ENCODE results near the gene MAP4K1. TPM values are rescaled to one million over a fixed set of nuclear protein-coding genes. Genes with fewer than 3 reads are reported as not detected.
"Not testable (repeated sequence)": the region's sequence is repeated elsewhere in the genome, so short reads cannot be mapped to it uniquely, and the experiment has no call there.

Gene MAP4K1
- total and polyA plus RNA-seq, 9 donors: 0.95 to 6.1 (median 2.6) TPM

GRCh38 chr19:38555200-38555599 is 62.6 kb downstream of the MAP4K1 start:
- Histone ChIP-seq H3K4me1 (ENCODE audit: insufficient read depth) (no peaks in the 10 kb centered on the region), H3K27me3 (no peaks in the 10 kb centered on the region), H3K36me3 (no peaks in the 10 kb centered on the region), H3K27ac (no peak overlapping the region), H3K9me3 (no peaks in the 10 kb centered on the region), H3K4me3 (no peak overlapping the region)
- intact Hi-C loops (cut with DNase I): no loop called here
- no peak for DNase-seq
- WGBS, 3 donors: 70 to 81% (median 71%) methylated on average over 8 of the region's 8 CpGs
- TF ChIP-seq CTCF (IDR thresholded peaks at IDR 0.05) (no peak), POLR2A (IDR thresholded peaks at IDR 0.05) (no peak), EP300 (IDR thresholded peaks at IDR 0.05) (no peak)

GRCh38 chr19:38554676-38555141 is 63.0 kb downstream of the MAP4K1 start:
- 52 to 60% (median 54%) methylated on average over 3 of the region's 3 CpGs for WGBS, 3 donors
- Histone ChIP-seq H3K36me3 (no peaks in the 10 kb centered on the region), H3K9me3 (no peaks in the 10 kb centered on the region), H3K27ac (no peak overlapping the region), H3K4me1 (ENCODE audit: insufficient read depth) (no peaks in the 10 kb centered on the region), H3K4me3 (no peak overlapping the region), H3K27me3 (no peaks in the 10 kb centered on the region)
- TF ChIP-seq CTCF (IDR thresholded peaks at IDR 0.05) (no peak), POLR2A (IDR thresholded peaks at IDR 0.05) (no peak), EP300 (IDR thresholded peaks at IDR 0.05) (no peak)
- intact Hi-C loops (cut with DNase I): no loop called here
- DNase-seq: no peak

GRCh38 chr19:38553239-38553638 is 64.5 kb downstream of the MAP4K1 start:
- H3K4me3 ChIP-seq; DNase-seq; H3K36me3 ChIP-seq; H3K4me1 ChIP-seq (ENCODE audit: insufficient read depth); H3K27me3 ChIP-seq; H3K27ac ChIP-seq; H3K9me3 ChIP-seq; intact Hi-C loops (cut with DNase I): not testable (repeated sequence)
- 92 to 100% (median 95%) methylated on average over 1 of the region's 1 CpG for WGBS, 3 donors

GRCh38 chr19:38551450-38551813 is 66.3 kb downstream of the MAP4K1 start:
- Histone ChIP-seq H3K9me3 (no peaks in the 10 kb centered on the region), H3K4me3 (no peak overlapping the region), H3K27ac (no peak overlapping the region), H3K36me3 (no peaks in the 10 kb centered on the region), H3K4me1 (ENCODE audit: insufficient read depth) (no peaks in the 10 kb centered on the region), H3K27me3 (no peaks in the 10 kb centered on the region)
- no peak for DNase-seq
- WGBS, 3 donors: 56 to 61% (median 56%) methylated on average over 6 of the region's 6 CpGs
- intact Hi-C loops (cut with DNase I): no loop called here
- TF ChIP-seq EP300 (IDR thresholded peaks at IDR 0.05) (no peak), POLR2A (IDR thresholded peaks at IDR 0.05) (no peak), CTCF (IDR thresholded peaks at IDR 0.05) (no peak)

GRCh38 chr19:38550376-38550775 is 67.4 kb downstream of the MAP4K1 start:
- no peak overlapping the region for H3K4me3 ChIP-seq
- WGBS, 3 donors: 35 to 58% (median 39%) methylated on average over 3 of the region's 3 CpGs
- no peak for DNase-seq
- H3K36me3 ChIP-seq: no peaks in the 10 kb centered on the region
- no peak overlapping the region for H3K27ac ChIP-seq
- intact Hi-C loops (cut with DNase I): no loop called here
- TF ChIP-seq EP300 (IDR thresholded peaks at IDR 0.05): no peak
- TF ChIP-seq CTCF (IDR thresholded peaks at IDR 0.05): no peak
- TF ChIP-seq POLR2A (IDR thresholded peaks at IDR 0.05): no peak
- no peaks in the 10 kb centered on the region for H3K27me3 ChIP-seq
- H3K9me3 ChIP-seq: no peaks in the 10 kb centered on the region
- no peaks in the 10 kb centered on the region for H3K4me1 ChIP-seq (ENCODE audit: insufficient read depth)
